SH-SY5Y (cell line): Measurements from ENCODE around the gene KRTAP26-1.

Source experiments
- GATA2 ChIP-seq: IDR thresholded peaks from 2 replicates; pipeline ENCODE4 v1.6.1; 2011; ENCODE audit warnings: mild to moderate bottlenecking, low read depth, low read length
- GATA3 ChIP-seq: IDR thresholded peaks from 2 replicates; pipeline ENCODE4 v1.6.1; 2011; ENCODE audit warnings: low read depth, mild to moderate bottlenecking, low read length, moderate library complexity

GRCh38 chr21:30289215-30289614 is 30.9 kb downstream of the KRTAP26-1 start, which contains the start of gene KRTAP25-1:
- no peak for TF ChIP-seq GATA3
- TF ChIP-seq GATA2: no peak
